Measurements from ENCODE around the gene KCNG2. TPM values are rescaled to one million over a fixed set of nuclear protein-coding genes. Genes with fewer than 3 reads are reported as not detected.

Gene KCNG2
- total and polyA plus RNA-seq, 9 of the 15 experiments (the other 6 are each of a cell fraction or from before 2014, with no cell fraction given): not detected

DNA sequence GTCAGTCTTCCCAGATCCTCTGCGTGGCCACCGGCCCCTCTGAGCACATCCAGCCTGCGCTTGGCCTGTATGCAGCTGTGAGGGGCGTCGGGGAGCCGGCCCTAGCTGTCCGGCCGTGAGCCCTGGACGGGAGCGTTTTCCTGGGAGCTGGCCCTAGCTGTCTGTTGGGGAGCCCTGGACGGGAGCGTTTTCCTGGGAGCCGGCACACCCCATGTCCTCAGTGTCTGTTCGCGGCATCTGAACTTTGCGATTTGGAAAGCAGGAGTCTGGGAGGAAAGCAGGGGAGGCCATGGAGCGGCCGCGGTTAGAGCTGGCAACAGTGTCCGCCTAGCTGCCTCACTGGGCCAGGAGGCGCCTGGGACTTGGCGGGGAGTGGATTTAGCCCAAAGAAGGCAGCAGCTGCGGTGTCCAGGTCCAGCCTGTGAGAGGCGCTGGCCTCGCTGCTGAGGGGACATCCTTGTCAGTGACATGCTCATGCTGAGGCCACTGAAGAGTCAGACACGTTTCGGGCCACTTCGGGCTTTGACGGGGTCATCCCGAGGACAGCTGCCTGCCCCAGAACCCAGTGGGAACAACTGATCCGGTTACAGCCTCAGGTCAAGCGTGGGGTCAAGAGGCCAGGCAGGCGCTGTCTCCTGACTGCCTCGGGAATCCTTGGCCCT, 75.8 kb downstream of the KCNG2 start:
- 2% methylated on average over 16 of the region's 34 CpGs for WGBS (ENCODE audit: insufficient coverage, low coverage, missing lambda C conversion rate)
- ChIA-PET POLR2A (interaction anchor here (1.1 kb wide), 1 partner anchor 12 kb away, joined by 3 read pairs; no protein-coding TSS in a partner anchor), CTCF (ENCODE audit: low intra/inter-chr PET ratio) (interaction anchor here (0.6 kb wide), 1 partner anchor 237 kb away, joined by 3 read pairs; no protein-coding TSS in a partner anchor)
- no peaks in the 10 kb centered on the region for H3K9me3 ChIP-seq (replicated peaks; ENCODE audit: control insufficient read depth, insufficient read depth, low read depth, low read length)
- no peaks in the 10 kb centered on the region for H4K20me1 ChIP-seq (replicated peaks; ENCODE audit: control insufficient read depth, insufficient read depth, low read length)
- H3K27ac ChIP-seq (ENCODE audit: extremely low read depth, low read depth, low read length): no peak overlapping the region
- H3K9ac ChIP-seq (ENCODE audit: insufficient read depth in 1 of 2, low read depth in 2 of 2, low read length in 2 of 2): 0 out of 4 replicates have a peak overlapping the region, but pooled peaks of 1 of the 2 experiments have one; percentile 13
- FAIRE-seq (no peak), DNase-seq (ENCODE audit: extremely low read depth in 1 of 4, low spot score in 3 of 4) (no peak), ATAC-seq (peak; percentile 16; the same call in 1 of the 3 replicates)
- no peak overlapping the region for H2AFZ ChIP-seq (ENCODE audit: low read depth, low read length)
- peaks cover 0 to 15% of the 10 kb centered on the region in 2 experiments; a peak in 2 of 5 replicates for H3K4me1 ChIP-seq (replicated peaks in 1 of 2; ENCODE audit: control insufficient read depth in 2 of 2, insufficient read depth in 2 of 2, low read length in 2 of 2)
- TF ChIP-seq BRD9 (IDR thresholded peaks at IDR 0.05; ENCODE audit: low read depth, partially characterized antibody) (no peak), SLC30A9 (CRISPR knock-in tag; IDR thresholded peaks at IDR 0.05) (no peak), RCOR1 (IDR thresholded peaks at IDR 0.05; ENCODE audit: borderline replicate concordance in 1 of 2, low read depth in 2 of 2, low read length in 2 of 2) (no peak), GTF2A2 (tag; IDR thresholded peaks at IDR 0.05) (no peak), MCM2 (IDR thresholded peaks at IDR 0.05; ENCODE audit: low read depth) (no peak), C11orf30 (IDR thresholded peaks at IDR 0.05; ENCODE audit: low read depth) (no peak), ZC3H4 (CRISPR knock-in tag; IDR thresholded peaks at IDR 0.05; ENCODE audit: borderline replicate concordance) (no peak), KLF10 (CRISPR knock-in tag; IDR thresholded peaks at IDR 0.05) (no peak), ZNF121 (CRISPR knock-in tag; conservative IDR thresholded peaks at IDR 0.05) (no peak), GMEB1 (CRISPR knock-in tag; IDR thresholded peaks at IDR 0.05) (no peak), KDM1A (IDR thresholded peaks at IDR 0.05) (no peak), ELF1 (tag; IDR thresholded peaks at IDR 0.05) (no peak), IFI16 (CRISPR knock-in tag; IDR thresholded peaks at IDR 0.05) (no peak), NELFE (IDR thresholded peaks at IDR 0.05; ENCODE audit: insufficient read depth, insufficient read length) (no peak), SMAD1 (IDR thresholded peaks at IDR 0.05; ENCODE audit: low read depth, low read length, partially characterized antibody) (no peak), NRF1 (conservative IDR thresholded peaks at IDR 0.05 in 1 of 2, IDR thresholded peaks at IDR 0.05 in 1 of 2) (no peak), GTF2F1 (IDR thresholded peaks at IDR 0.05; ENCODE audit: low read depth, low read length) (no peak), ZNF134 (CRISPR knock-in tag; conservative IDR thresholded peaks at IDR 0.05) (no peak)
- TF ChIP-seq, protein P1, sequence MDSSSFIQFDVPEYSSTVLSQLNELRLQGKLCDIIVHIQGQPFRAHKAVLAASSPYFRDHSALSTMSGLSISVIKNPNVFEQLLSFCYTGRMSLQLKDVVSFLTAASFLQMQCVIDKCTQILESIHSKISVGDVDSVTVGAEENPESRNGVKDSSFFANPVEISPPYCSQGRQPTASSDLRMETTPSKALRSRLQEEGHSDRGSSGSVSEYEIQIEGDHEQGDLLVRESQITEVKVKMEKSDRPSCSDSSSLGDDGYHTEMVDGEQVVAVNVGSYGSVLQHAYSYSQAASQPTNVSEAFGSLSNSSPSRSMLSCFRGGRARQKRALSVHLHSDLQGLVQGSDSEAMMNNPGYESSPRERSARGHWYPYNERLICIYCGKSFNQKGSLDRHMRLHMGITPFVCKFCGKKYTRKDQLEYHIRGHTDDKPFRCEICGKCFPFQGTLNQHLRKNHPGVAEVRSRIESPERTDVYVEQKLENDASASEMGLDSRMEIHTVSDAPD (CRISPR knock-in tag; IDR thresholded peaks at IDR 0.05): no peak
- TF ChIP-seq, protein P2, sequence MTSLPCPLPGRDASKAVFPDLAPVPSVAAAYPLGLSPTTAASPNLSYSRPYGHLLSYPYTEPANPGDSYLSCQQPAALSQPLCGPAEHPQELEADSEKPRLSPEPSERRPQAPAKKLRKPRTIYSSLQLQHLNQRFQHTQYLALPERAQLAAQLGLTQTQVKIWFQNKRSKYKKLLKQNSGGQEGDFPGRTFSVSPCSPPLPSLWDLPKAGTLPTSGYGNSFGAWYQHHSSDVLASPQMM (CRISPR knock-in tag; IDR thresholded peaks at IDR 0.05): no peak
- intact Hi-C loops (cut with micrococcal nuclease): no loop called here
- H3K4me2 ChIP-seq (ENCODE audit: insufficient read depth, low read length): no peak overlapping the region
- H3K79me2 ChIP-seq (ENCODE audit: control insufficient read depth, insufficient read depth, low read length): no peaks in the 10 kb centered on the region
- in situ Hi-C loops (cut with MboI): no loop called here
- peaks cover 25 to 85% of the 10 kb centered on the region in 2 experiments; a peak in 4 of 5 replicates for H3K27me3 ChIP-seq (ENCODE audit: control insufficient read depth in 2 of 2, insufficient read depth in 2 of 2, low read length in 2 of 2)
- no peaks in the 10 kb centered on the region for H3K9me1 ChIP-seq (ENCODE audit: control insufficient read depth, insufficient read depth, low read length)
- no peaks in the 10 kb centered on the region for H3K36me3 ChIP-seq (ENCODE audit: control insufficient read depth, insufficient read depth, low read length)
- BruUV-seq (replicated peaks): no TSS peak
- no peak overlapping the region for H3K4me3 ChIP-seq

All from K562 (cell line).